Activated B cell treated with CpG ODN at 0.5 μM for 24 hours (primary cell): ENCODE results near the gene ZEB1. TPM values are rescaled to one million over a fixed set of nuclear protein-coding genes. Genes with fewer than 3 reads are reported as not detected.

Experiments
- ATAC-seq: fragments of 200-7000 bp; cut with Tn5 transposase; one replicate; pipeline ENCODE4 v1.10.0; 2021; ENCODE audit warnings: low read depth, mild to moderate bottlenecking, moderate library complexity
- CTCF ChIA-PET: fragments of 350-600 bp; sonication (Branson Sonifier 250); formaldehyde crosslinking; loops from one replicate; lab custom pipeline; 2021; ENCODE audit warnings: antibody characterized with exemption; lab: Charles Lee
- POLR2A ChIA-PET: fragments of 350-600 bp; sonication (Branson Sonifier 250); formaldehyde crosslinking; loops from one replicate; lab custom pipeline; 2021; ENCODE audit warnings: antibody characterized with exemption; lab: Charles Lee
- DNase-seq: peaks from one replicate; pipeline ENCODE4 v3.0.0; 2022
- H3K27ac Mint-ChIP-seq: one replicate; pipeline ENCODE4 v1.8.0; 2020; ENCODE audit warnings: mixed read lengths
- H3K27me3 Mint-ChIP-seq: one replicate; pipeline ENCODE4 v1.8.0; 2021; ENCODE audit warnings: mixed read lengths
- H3K36me3 Mint-ChIP-seq: one replicate; pipeline ENCODE4 v1.8.0; 2021; ENCODE audit warnings: low read depth, mixed read lengths
- H3K4me1 Mint-ChIP-seq: one replicate; pipeline ENCODE4 v1.8.0; 2021; ENCODE audit warnings: mixed read lengths
- H3K4me3 Mint-ChIP-seq: one replicate; pipeline ENCODE4 v1.8.0; 2020; ENCODE audit warnings: mild to moderate bottlenecking, mixed read lengths
- H3K9me3 Mint-ChIP-seq: one replicate; pipeline ENCODE4 v1.8.0; 2020; ENCODE audit warnings: mixed read lengths
- intact Hi-C: fragments of 100-400 bp; cut with micrococcal nuclease; formaldehyde crosslinking; loops from one replicate; pipeline ENCODE4 v1.15.1; 2024
- total RNA-seq: library from RNA; stranded (reverse); gene quantifications from 2 replicates; pipeline ENCODE4 v1.2.3, GENCODE V29; 2022
- TF ChIP-seq, protein P1 (sequence below): fragments of 200-600 bp; IDR thresholded peaks from one replicate; pipeline ENCODE4 v1.8.0; 2022; ENCODE audit warnings: antibody characterized with exemption, mild to moderate bottlenecking

The ZEB1 gene
- total RNA-seq, 1 donor from 2014 or later, result 43.0 TPM

DNA sequence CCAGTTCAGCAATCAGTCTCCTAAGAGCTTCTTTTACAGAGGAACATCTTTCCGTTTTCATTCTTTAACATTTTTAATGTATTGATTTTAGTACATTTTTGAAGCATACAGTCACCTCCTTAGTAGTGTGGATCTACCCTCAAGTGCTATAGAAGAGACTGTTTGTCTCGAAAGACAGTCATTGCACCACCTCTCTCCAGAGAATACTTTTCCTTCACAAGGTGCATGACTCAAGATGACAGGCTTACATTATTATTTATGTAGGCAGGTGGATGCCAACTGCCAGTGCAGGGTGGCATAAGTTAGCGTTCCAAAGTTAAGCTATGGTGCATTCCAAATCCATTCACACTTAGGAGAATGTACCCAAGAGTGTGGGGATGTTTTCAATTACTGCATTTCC lies 71.8 kb downstream of the ZEB1 start:
- no peak overlapping the region for H3K27ac Mint-ChIP-seq
- TF ChIP-seq, protein P1, sequence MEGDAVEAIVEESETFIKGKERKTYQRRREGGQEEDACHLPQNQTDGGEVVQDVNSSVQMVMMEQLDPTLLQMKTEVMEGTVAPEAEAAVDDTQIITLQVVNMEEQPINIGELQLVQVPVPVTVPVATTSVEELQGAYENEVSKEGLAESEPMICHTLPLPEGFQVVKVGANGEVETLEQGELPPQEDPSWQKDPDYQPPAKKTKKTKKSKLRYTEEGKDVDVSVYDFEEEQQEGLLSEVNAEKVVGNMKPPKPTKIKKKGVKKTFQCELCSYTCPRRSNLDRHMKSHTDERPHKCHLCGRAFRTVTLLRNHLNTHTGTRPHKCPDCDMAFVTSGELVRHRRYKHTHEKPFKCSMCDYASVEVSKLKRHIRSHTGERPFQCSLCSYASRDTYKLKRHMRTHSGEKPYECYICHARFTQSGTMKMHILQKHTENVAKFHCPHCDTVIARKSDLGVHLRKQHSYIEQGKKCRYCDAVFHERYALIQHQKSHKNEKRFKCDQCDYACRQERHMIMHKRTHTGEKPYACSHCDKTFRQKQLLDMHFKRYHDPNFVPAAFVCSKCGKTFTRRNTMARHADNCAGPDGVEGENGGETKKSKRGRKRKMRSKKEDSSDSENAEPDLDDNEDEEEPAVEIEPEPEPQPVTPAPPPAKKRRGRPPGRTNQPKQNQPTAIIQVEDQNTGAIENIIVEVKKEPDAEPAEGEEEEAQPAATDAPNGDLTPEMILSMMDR, result no peak
- no peaks in the 10 kb centered on the region for H3K4me1 Mint-ChIP-seq
- H3K9me3 Mint-ChIP-seq, result no peaks in the 10 kb centered on the region
- H3K27me3 Mint-ChIP-seq, result no peaks in the 10 kb centered on the region
- intact Hi-C loops, result no loop called here
- POLR2A ChIA-PET, result no interaction called here
- DNase-seq, result no peak
- no peak for ATAC-seq
- H3K36me3 Mint-ChIP-seq, result peaks cover 34% of the 10 kb centered on the region
- H3K4me3 Mint-ChIP-seq, result no peak overlapping the region
- CTCF ChIA-PET, result no interaction called here

DNA sequence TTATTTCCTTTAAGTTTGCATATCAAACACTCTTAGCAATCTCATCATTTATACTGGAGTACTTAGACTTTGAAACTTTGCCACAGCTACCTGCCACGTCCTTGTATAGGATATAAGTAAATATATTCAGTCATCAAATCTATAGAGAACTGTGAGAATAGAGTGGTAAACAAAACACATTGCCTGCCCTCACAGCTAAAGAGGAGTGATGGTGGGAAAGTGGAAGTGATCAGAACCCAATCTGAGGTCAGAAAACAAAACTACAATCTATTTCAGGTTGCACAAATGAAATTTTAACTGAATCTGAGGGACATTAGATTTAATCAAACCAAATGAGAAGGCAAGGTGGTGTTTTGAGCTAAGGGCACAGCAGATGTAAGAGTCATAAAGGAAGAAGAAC lies 74.8 kb downstream of the ZEB1 start:
- intact Hi-C loops, result no loop called here
- peaks cover 20% of the 10 kb centered on the region for H3K36me3 Mint-ChIP-seq
- no peak for ATAC-seq
- peaks cover 5% of the 10 kb centered on the region for H3K4me1 Mint-ChIP-seq
- CTCF ChIA-PET, result no interaction called here
- no peak overlapping the region for H3K27ac Mint-ChIP-seq
- DNase-seq, result no peak
- no peak overlapping the region for H3K4me3 Mint-ChIP-seq
- H3K9me3 Mint-ChIP-seq, result no peaks in the 10 kb centered on the region
- no peaks in the 10 kb centered on the region for H3K27me3 Mint-ChIP-seq
- POLR2A ChIA-PET, result no interaction called here
- TF ChIP-seq, protein P1, result no peak

DNA sequence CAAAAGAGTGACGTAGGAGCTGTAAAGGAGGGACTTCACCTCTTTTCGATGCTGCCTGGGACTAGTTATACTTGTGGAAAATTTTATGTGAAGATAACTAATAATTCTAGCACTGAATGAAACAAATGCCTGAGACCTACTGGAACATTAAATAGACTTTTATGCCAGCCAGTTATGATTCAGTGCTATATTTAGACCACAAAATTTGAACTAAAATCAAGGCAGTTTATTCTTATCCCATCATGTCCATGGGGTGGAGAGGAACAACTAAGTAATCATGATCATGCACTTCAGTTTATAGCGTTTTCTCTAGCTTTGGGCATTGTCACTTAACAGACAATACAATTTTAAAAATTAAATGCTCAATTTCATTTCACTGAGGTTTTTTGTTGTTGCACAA lies 76.7 kb downstream of the ZEB1 start:
- Mint-ChIP-seq H3K27ac (no peak overlapping the region), H3K4me3 (no peak overlapping the region), H3K36me3 (peaks cover 12% of the 10 kb centered on the region), H3K9me3 (no peaks in the 10 kb centered on the region), H3K27me3 (no peaks in the 10 kb centered on the region), H3K4me1 (peaks cover 15% of the 10 kb centered on the region)
- intact Hi-C loops, result no loop called here
- ChIA-PET CTCF (no interaction called here), POLR2A (no interaction called here)
- TF ChIP-seq, protein P1, result no peak
- DNase-seq, result no peak
- no peak for ATAC-seq

DNA sequence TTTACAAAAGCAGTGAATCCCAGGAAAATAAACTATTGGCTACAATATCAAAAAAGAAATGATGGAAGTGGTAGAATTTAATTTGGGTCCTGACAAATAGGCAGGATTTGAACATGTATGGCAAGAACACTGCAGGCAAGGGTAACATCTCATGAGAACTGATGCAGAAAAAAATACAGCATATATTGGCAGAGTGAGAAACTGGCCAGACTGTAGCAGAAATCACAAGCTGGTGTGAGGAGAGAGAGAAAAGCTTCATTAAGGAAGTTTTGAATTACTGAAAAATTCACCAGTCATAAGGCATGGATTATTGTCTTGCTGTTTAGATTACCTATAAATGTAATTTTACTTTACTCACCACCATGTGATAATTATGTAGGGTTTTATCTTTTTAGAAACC lies 77.4 kb downstream of the ZEB1 start:
- POLR2A ChIA-PET, result no interaction called here
- no peak overlapping the region for H3K27ac Mint-ChIP-seq
- TF ChIP-seq, protein P1, result no peak
- peaks cover 20% of the 10 kb centered on the region for H3K4me1 Mint-ChIP-seq
- H3K27me3 Mint-ChIP-seq, result no peaks in the 10 kb centered on the region
- DNase-seq (no peak), ATAC-seq (no peak)
- CTCF ChIA-PET, result no interaction called here
- H3K9me3 Mint-ChIP-seq, result no peaks in the 10 kb centered on the region
- intact Hi-C loops, result no loop called here
- no peak overlapping the region for H3K4me3 Mint-ChIP-seq
- H3K36me3 Mint-ChIP-seq, result peaks cover 8% of the 10 kb centered on the region

DNA sequence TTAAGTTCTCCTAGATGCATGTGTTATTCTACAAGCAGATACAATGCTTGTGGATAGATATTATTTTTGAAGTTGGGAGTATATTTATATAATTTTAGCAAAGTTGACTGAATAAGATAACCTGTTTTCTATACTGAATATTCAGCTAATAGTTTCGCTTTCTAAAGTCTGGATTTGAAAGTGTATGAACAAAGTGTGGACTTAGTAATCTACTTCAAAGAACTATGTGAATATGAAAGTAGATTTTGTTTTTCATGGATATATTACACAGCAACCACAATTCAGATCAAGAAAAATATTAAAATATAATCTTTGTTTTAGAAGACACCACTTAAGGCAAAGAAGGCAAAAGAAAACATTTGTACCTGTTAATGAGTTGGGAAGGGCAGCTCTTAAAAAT lies 78.8 kb downstream of the ZEB1 start:
- no peak for DNase-seq
- Mint-ChIP-seq H3K4me3 (no peak overlapping the region), H3K27ac (no peak overlapping the region), H3K9me3 (no peaks in the 10 kb centered on the region), H3K4me1 (peaks cover 23% of the 10 kb centered on the region), H3K36me3 (peaks cover 10% of the 10 kb centered on the region), H3K27me3 (no peaks in the 10 kb centered on the region)
- CTCF ChIA-PET, result no interaction called here
- intact Hi-C loops, result no loop called here
- TF ChIP-seq, protein P1, result no peak
- ATAC-seq, result no peak
- POLR2A ChIA-PET, result no interaction called here
